Stimulated activated CD4-positive, alpha-beta T cell treated with anti-CD3 and anti-CD28 coated beads, Interleukin-12 subunit alpha, Interleukin-12 subunit beta, amount 100 ng/mL, for 48 hours (primary cell): Measurements from ENCODE around the gene GPC6.
"Not testable (repeated sequence)": the region's sequence is repeated elsewhere in the genome, so short reads cannot be mapped to it uniquely, and the experiment has no call there.

Experiments
- DNase-seq, 3 donors: peaks; one replicate each; pipeline ENCODE4 v3.0.0-alpha.2; 2020; ENCODE audit warnings: low read depth in 2 of 3, low spot score in 1 of 3

Gene GPC6

DNA sequence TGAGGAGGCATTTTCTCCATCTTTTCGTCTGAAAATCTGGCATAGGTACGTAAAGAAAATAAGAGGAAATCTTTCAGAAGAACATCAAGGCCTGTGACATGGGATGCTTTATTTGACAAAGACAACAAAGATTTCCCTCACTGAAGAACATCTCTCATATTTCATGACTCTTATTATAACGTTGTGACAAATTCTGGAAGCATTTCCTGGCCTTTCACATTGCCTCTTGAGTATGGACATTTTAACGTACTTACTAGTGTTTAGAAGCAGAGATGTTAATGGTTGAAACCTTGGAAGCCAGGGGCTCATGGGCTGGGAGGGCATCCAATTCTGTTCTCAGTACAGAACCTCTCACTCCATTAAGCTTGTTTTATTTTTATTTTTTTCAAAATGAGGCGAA, 1042.1 kb downstream of the GPC6 start:
- DNase-seq = no peak

- DNase-seq = no peak
Observed at GRCh38 chr13:94269557-94269956, 1043.0 kb downstream of the GPC6 start.

DNA sequence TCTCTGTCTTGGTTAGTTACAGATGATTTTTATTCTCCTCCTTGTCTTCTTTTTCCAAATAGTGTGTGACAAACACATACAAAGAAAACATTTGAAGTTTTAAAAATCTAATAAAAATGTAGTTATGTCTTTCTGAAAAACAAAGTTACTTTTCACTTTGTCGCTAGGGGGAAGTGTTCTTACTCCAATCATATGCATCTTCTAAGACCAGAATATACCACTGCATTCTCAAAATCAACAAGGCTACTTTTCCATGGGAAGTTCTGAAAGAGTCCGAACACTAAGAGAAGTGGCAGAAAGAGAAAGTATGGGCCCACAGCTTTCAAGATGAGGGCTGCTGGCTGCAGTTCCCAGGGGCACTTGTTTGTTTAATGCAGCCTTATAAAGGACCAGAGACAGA, 1043.9 kb downstream of the GPC6 start:
- no peak for DNase-seq

- DNase-seq = no peak
Observed at GRCh38 chr13:94272038-94272437, 1045.4 kb downstream of the GPC6 start.

GRCh38 chr13:94280349-94280748, 1053.7 kb downstream of the GPC6 start:
- no peak for DNase-seq

DNA sequence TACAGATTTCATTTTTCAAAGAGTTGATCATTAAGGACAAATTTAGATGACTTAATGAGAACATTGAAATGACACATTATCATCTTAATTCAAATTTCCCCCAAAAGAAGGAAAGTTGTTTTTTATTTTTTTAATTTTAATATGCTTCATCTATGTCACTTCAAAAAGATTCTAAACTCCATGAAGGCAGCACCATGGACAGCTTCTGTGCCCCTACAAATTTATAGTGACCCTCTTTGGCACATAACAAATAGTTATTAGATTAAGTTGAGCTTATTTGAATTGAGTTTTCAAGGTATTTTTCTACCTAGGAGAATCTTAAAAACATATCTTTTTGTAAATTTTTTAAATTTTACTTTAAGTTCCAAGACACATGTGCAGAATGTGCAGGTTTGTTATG, 1054.2 kb downstream of the GPC6 start:
- no peak for DNase-seq

- no peak for DNase-seq
Observed at GRCh38 chr13:94286581-94286980, 1060.0 kb downstream of the GPC6 start.

GRCh38 chr13:94291631-94292322, 1065.2 kb downstream of the GPC6 start:
- no peak for DNase-seq

- no peak for DNase-seq
Observed at GRCh38 chr13:94292323-94292640, 1065.7 kb downstream of the GPC6 start.

DNA sequence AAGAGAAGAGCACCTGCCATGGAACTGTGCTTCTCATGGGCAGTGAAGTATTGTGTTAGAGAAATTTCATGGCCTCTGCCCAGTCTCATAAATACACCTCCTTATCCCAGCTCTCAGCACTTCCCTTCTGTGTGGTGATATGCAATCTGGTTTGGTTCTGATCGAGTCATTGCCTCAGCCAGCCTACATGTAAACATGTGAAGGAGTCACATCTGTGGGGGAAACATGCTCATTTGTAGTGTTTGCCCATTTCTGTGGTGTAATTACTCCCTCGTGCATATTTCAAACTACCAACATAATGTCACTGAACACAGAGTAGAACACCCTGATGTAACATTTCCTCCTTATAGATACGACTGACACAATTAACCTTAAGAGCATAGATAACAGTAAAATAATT, 1069.9 kb downstream of the GPC6 start:
- no peak for DNase-seq

DNA sequence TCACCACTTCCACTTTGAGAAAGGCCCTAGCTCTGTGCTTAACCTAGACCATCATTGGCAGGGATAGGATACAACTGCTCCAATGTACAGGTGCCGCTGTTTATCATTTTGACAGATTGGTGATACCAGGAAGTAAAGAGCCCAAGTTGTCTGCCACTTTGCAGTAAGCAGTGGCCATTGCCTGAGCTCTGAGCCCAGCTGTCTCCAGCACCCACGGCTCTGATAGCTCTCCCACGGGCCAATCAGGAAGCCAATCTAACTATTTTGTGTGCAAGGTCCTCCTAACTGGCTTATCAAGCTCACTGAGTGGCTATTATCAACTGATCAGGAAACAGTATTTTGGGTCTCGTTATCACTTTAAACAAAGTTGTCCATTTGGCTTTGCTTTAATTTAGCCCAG, 1071.7 kb downstream of the GPC6 start:
- DNase-seq = no peak

DNA sequence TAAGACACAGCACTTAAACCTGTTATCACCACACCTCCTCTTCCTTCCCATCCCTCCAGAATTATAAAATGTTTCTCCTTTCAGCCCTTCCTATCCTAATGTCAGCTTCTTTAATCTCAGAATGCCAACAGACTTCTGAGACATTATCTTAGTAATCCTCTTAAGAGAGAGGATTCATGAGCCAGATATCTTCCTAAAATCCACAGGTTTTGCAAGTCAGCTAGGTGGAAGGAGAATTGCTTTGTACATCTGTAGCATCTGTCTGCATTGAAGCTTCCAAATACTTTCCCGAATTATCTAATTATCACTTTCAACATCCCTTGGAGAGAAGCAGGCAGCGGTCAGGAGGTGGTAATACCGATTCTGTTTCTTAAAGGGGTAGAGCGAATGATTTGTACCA, 1073.8 kb downstream of the GPC6 start:
- no peak for DNase-seq

- DNase-seq = no peak
Observed at GRCh38 chr13:94301487-94301886, 1074.9 kb downstream of the GPC6 start.

DNA sequence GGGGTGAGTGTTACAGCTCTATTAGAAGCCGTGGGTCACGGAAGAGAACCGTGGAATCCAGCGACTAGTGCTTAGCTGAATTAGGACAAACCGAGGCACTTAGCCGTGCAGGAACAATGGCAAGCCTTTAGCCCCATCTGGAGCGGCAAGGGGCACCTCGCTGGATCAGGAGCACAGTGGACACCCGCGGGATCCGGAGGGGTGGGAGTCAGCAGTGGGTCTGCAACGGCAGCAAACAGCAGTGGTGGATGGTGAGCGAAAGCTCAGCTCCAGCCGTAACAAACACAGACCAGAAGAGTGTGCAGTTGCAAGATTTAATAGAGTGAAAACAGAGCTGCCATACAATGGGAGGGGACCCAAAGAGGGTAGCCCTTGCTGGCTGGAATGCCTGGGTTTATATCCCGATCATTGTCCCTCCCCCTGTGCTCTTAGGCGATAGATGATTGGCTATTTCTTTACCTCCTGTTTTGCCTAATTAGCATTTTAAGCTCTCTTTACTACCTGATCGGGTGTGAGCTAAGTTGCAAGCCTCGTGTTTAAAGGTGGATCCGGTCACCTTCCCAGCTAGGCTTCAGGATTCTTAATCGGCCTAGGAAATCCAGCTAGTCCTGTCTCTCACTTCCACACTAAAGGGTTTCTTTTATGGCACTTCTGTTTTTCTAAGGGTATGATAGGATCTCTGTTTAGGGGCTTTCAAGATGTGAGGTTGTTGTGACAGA, 1076.4 kb downstream of the GPC6 start:
- DNase-seq = not testable (repeated sequence)

DNA sequence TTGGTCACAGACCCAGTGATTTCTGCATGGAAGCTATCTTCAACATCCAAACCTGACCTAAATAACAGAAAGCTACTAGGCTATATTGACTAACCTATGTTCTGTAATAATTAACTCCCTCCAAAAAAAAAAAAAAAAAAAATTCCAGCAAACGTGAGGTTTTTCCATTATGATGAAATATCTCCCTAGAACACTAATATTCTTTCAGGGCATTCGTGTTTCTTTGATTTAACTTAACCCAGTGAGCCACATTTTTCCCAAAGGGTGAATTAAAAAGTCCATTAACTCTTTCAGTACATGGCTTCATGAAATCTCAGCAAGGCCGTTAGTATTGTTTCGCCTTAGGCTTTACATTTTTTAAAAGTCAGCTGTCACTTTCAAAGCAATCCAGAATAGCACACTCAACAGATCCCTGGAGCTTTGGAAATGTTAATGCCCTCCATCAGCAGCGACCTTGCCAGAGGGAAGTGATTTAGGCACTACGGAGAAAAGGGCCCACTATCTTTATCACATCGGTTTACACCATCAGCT, 1077.1 kb downstream of the GPC6 start:
- no peak for DNase-seq

DNA sequence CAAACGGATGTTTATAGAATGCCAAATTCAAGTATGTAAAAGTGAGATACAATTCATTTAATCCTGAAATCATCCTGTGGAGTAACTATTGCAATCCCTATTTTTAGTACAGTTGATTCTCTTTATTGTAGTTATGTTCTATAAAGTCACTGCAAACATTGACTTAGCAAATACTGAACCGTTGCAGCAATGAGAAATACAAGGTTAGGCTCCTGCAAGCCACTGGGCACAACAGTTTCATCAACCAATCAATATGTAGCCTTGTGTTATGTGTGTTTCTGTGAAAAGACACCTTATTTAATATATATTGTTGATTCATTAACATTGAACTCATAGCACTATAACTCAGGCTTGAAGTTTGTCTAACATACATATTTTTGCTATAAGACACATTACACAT, 1078.4 kb downstream of the GPC6 start:
- DNase-seq = no peak

DNA sequence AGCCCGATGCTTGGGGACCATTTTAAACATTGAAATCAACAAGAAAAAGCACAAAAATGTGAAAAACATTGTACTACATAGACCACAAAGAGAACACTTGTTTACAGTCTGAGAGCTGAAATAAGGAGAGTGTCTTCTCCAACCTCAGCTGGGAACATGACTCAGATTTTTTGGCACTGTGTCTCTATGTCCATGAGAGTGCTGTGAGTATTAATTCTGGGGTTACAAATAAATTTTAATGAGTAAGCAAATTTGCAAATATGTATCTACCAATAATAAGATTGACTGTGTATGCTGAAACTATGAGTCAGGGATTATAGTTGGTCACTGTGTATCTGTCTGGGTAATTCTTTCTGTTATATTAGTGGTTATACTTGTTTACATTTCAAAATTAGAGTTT, 1078.9 kb downstream of the GPC6 start:
- DNase-seq = no peak

- no peak for DNase-seq
Observed at GRCh38 chr13:94305934-94306333, 1079.3 kb downstream of the GPC6 start.

DNA sequence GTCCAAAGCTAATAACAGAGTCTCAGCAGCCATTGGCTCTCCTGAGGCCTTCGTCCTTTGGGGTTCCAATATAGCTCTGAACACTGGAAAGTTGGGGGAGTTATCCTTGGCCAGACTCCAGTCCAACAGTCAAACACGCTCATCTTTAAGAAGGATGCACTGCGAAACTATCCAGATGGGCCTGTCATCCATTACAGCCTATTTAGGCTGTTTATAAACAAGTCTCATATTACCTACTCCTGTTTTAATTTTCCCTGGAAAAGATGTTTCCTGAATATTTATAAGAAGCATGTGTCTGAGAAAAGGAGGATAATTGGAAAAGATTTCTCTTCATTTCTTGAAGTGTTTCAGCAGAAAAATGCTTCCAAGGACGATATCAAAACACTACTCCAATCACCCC, 1082.2 kb downstream of the GPC6 start:
- no peak for DNase-seq

DNA sequence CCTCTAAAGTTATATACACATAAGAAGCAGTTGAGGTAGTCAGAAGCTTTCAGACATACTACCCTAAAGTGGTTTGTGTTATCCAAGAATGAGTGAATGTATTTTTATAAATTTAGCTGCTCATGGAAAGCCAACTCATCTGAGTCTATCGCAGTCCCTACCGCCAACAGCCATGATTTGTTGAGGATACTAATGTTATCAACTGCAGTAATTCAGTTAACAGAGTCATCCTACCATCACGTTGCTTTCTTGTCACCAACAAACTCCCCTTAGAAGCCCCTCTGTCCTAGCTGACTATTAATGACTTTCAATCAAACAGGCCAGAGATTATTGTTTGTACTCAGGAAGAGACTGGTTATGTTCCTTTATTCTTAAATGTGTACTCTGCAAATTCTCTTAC, 1083.0 kb downstream of the GPC6 start:
- DNase-seq = no peak

- no peak for DNase-seq
Observed at GRCh38 chr13:94309997-94310855, 1083.6 kb downstream of the GPC6 start.

DNA sequence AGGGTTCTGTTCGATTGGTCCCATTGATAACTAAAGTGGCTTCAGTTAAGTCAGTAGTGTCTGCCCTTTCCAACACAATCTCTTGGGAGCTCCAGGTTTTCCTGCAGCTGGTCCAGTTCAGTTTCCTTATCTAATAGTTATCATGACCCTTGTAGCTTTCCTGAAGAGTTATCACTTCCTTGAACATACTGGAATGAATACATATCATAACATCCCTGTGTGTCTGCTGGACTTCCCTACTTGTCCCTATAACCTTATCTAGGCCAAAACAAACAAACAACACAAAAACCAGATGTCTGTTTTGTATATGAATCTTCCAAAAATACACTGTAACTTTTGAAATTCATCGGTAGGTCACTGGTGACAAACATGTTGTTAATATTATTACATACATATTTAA, 1085.3 kb downstream of the GPC6 start:
- no peak for DNase-seq
